Measurements from ENCODE around the gene PODXL2. TPM values are rescaled to one million over a fixed set of nuclear protein-coding genes. Genes with fewer than 3 reads are reported as not detected.

The PODXL2 gene
- total and polyA plus RNA-seq, 12 donors, result 11.9 to 52.4 (median 23.8) TPM

DNA sequence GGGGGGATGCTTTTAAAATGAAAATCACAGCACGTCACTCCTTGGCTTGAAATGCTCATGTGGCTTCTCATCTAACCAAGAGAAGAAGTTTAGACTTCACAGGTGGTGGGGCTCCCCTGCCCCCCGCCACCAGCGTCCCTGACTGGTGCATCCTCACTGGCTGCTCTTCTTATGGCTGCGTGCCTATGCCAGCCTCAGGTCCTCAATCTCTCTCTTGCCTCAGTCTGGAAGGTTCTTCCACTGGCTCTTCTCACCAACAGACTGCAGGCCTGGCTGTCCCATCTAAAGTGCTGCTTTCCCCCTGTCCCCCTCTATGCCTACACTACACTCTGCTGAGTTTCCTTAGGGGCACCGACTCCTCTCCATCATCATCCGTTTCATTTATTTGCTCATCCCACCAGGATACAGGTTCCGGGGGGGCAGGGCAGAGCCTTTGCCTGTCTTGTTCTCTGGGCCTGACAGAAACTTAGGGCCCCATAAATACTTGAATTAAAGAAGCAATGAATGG is 64.4 kb downstream of the PODXL2 start:
- Histone ChIP-seq H3K36me3 (replicated peaks in 1 of 2) (peaks cover 0 to 5% of the 10 kb centered on the region in 2 donors), H3K4me1 (replicated peaks in 1 of 2) (peaks cover 19 to 25% of the 10 kb centered on the region in 2 donors), H3K4me3 (no peak overlapping the region), H3K9me3 (replicated peaks in 1 of 3) (no peaks in the 10 kb centered on the region), H3K27ac (no peak overlapping the region), H3K27me3 (no peaks in the 10 kb centered on the region)
- TF ChIP-seq POLR2A (IDR thresholded peaks at IDR 0.05) (no peak), CTCF (IDR thresholded peaks at IDR 0.05) (no peak)
- WGBS, 4 donors, result 89 to 92% (median 91%) methylated on average over 7 of the region's 7 CpGs
- intact Hi-C loops (cut with DNase I), result loop anchor here (5.0 to 10.0 kb wide), 4 partner anchors 41 to 269 kb away; partner anchors contain the start of gene MGLL (in 1 of the 2)
- no peak for DNase-seq

- intact Hi-C loops (cut with DNase I), result loop anchor here (5.0 to 10.0 kb wide), 4 partner anchors 42 to 268 kb away; partner anchors contain the start of gene MGLL (in 1 of the 2)
- peaks cover 0 to 5% of the 10 kb centered on the region in 2 donors for H3K36me3 ChIP-seq (replicated peaks in 1 of 2)
- H3K27ac ChIP-seq, result no peak overlapping the region
- TF ChIP-seq POLR2A (IDR thresholded peaks at IDR 0.05) (no peak), CTCF (IDR thresholded peaks at IDR 0.05) (peak; percentile 15 to 76 (median 64))
- H3K4me3 ChIP-seq, result no peak overlapping the region
- peak; percentile 79 to 94 (median 91) for DNase-seq
- H3K27me3 ChIP-seq, result no peaks in the 10 kb centered on the region
- 67 to 78% (median 76%) methylated on average over 15 to 17 of the region's 17 CpGs for WGBS, 4 donors
- H3K9me3 ChIP-seq (replicated peaks in 1 of 3), result no peaks in the 10 kb centered on the region
- H3K4me1 ChIP-seq (replicated peaks in 1 of 2), result peaks cover 32 to 37% of the 10 kb centered on the region in 2 donors
These were observed 65.7 kb downstream of the PODXL2 start for GRCh38 chr3:127694467-127695215.

GRCh38 chr3:127697551-127698240 is 68.7 kb downstream of the PODXL2 start:
- DNase-seq, result peak; percentile 68 to 92 (median 84)
- H3K4me3 ChIP-seq, result no peak overlapping the region
- H3K36me3 ChIP-seq (replicated peaks in 1 of 2), result peaks cover 0 to under 1% of the 10 kb centered on the region in 2 donors
- WGBS, 4 donors, result 36 to 44% (median 38%) methylated on average over 13 to 16 of the region's 16 CpGs
- H3K4me1 ChIP-seq (replicated peaks in 1 of 2), result peaks cover 50 to 59% of the 10 kb centered on the region in 2 donors
- no peaks in the 10 kb centered on the region for H3K9me3 ChIP-seq (replicated peaks in 1 of 3)
- H3K27me3 ChIP-seq, result no peaks in the 10 kb centered on the region
- intact Hi-C loops (cut with DNase I), result loop anchor here in 1 of 2 donors (10.0 kb wide), 1 partner anchor 127 kb away; the partner anchor contains the start of gene MGLL
- TF ChIP-seq CTCF (IDR thresholded peaks at IDR 0.05) (no peak), POLR2A (IDR thresholded peaks at IDR 0.05) (peak in 1 of 2 donors; percentile 6)
- peak overlapping the region; percentile 31 to 93 (median 83) for H3K27ac ChIP-seq

- intact Hi-C loops (cut with DNase I), result loop anchor here in 1 of 2 donors (10.0 kb wide), 1 partner anchor 127 kb away; the partner anchor contains the start of gene MGLL
- TF ChIP-seq CTCF (IDR thresholded peaks at IDR 0.05) (no peak), POLR2A (IDR thresholded peaks at IDR 0.05) (no peak)
These were observed 69.3 kb downstream of the PODXL2 start for GRCh38 chr3:127698286-127698685.

More at GRCh38 chr3:127698286-127698685, 69.3 kb downstream of the PODXL2 start:
- Histone ChIP-seq H3K27ac (peak overlapping the region in 4 of 5 donors; percentile 81 to 93 (median 88)), H3K27me3 (no peaks in the 10 kb centered on the region), H3K4me1 (replicated peaks in 1 of 2) (peaks cover 56 to 64% of the 10 kb centered on the region in 2 donors), H3K9me3 (replicated peaks in 1 of 3) (no peaks in the 10 kb centered on the region), H3K4me3 (no peak overlapping the region), H3K36me3 (replicated peaks in 1 of 2) (no peaks in the 10 kb centered on the region)
- 71 to 88% (median 81%) methylated on average over 3 of the region's 3 CpGs for WGBS, 4 donors
- no peak for DNase-seq

Data from adrenal gland (tissue), 12 donors.